RWPE2 (cell line): ENCODE results near the gene MAP4K4.
A peak's percentile ranks its signal among the peaks of the same experiment; 100 is the strongest.

Source experiments
- ATAC-seq: fragments of 200-7000 bp; cut with Tn5 transposase; 3 replicates; pipeline ENCODE4 v1.9.1; 2021; ENCODE audit warnings: low read depth
- DNase-seq: peaks from one replicate; pipeline ENCODE4 v3.0.0-alpha.2; 2020; ENCODE audit warnings: low spot score
- H3K27ac ChIP-seq: fragments of 450-650 bp; 2 replicates; pipeline ENCODE4 v1.5.1; 2017; ENCODE audit warnings: mild to moderate bottlenecking; ENCODE audit not compliant: poor library complexity, severe bottlenecking
- H3K27me3 ChIP-seq: fragments of 250-450 bp; sonication (Bioruptor Pico); 2 replicates; pipeline ENCODE4 v1.5.1; 2021; ENCODE audit warnings: mild to moderate bottlenecking, moderate library complexity; ENCODE audit not compliant: insufficient read depth, poor library complexity, severe bottlenecking
- H3K36me3 ChIP-seq: fragments of 250-450 bp; sonication (Bioruptor Pico); 2 replicates; pipeline ENCODE4 v1.5.1; 2020; ENCODE audit warnings: low read depth, mild to moderate bottlenecking, moderate library complexity
- H3K4me1 ChIP-seq: fragments of 250-450 bp; sonication (Bioruptor Pico); 2 replicates; pipeline ENCODE4 v1.5.1; 2021; ENCODE audit warnings: mild to moderate bottlenecking, moderate library complexity; ENCODE audit not compliant: insufficient read depth, poor library complexity, severe bottlenecking
- H3K4me3 ChIP-seq: fragments of 250-450 bp; sonication (Bioruptor Pico); 2 replicates; pipeline ENCODE4 v1.5.1; 2021; ENCODE audit warnings: mild to moderate bottlenecking, moderate library complexity; ENCODE audit not compliant: severe bottlenecking
- H3K9me3 ChIP-seq: fragments of 250-450 bp; sonication (Bioruptor Pico); 2 replicates; pipeline ENCODE4 v1.5.1; 2021; ENCODE audit warnings: mild to moderate bottlenecking, moderate library complexity; ENCODE audit not compliant: severe bottlenecking
- CTCF ChIP-seq: fragments of 450-650 bp; IDR thresholded peaks from one replicate; pipeline ENCODE4 v1.5.1; 2017; ENCODE audit warnings: mild to moderate bottlenecking, moderate library complexity; ENCODE audit not compliant: poor library complexity, severe bottlenecking

Gene MAP4K4

GRCh38 chr2:101818531-101819451, 121.3 kb downstream of the MAP4K4 start:
- Histone ChIP-seq H3K9me3 (no peaks in the 10 kb centered on the region), H3K27me3 (no peaks in the 10 kb centered on the region), H3K36me3 (no peaks in the 10 kb centered on the region), H3K4me3 (no peak overlapping the region), H3K4me1 (peaks cover 80% of the 10 kb centered on the region), H3K27ac (peak overlapping the region; percentile 88)
- no peak for DNase-seq
- ATAC-seq = peak; percentile 44
- TF ChIP-seq CTCF = no peak

GRCh38 chr2:101820519-101820918, 123.0 kb downstream of the MAP4K4 start:
- peak; percentile 90 for ATAC-seq
- Histone ChIP-seq H3K36me3 (peaks cover 13% of the 10 kb centered on the region), H3K4me3 (no peak overlapping the region), H3K27me3 (no peaks in the 10 kb centered on the region), H3K4me1 (peaks cover 81% of the 10 kb centered on the region), H3K27ac (peak overlapping the region; percentile 88), H3K9me3 (no peaks in the 10 kb centered on the region)
- no peak for TF ChIP-seq CTCF
- peak; percentile 87 for DNase-seq

- peak overlapping the region; percentile 88 for H3K27ac ChIP-seq
- H3K36me3 ChIP-seq = peaks cover 20% of the 10 kb centered on the region
- no peak overlapping the region for H3K4me3 ChIP-seq
- DNase-seq (no peak), ATAC-seq (no peak)
- no peaks in the 10 kb centered on the region for H3K27me3 ChIP-seq
- H3K4me1 ChIP-seq = peaks cover 81% of the 10 kb centered on the region
- no peak for TF ChIP-seq CTCF
- H3K9me3 ChIP-seq = no peaks in the 10 kb centered on the region
Observed at GRCh38 chr2:101821059-101821805, 123.7 kb downstream of the MAP4K4 start.

- no peak for ATAC-seq
- peaks cover 27% of the 10 kb centered on the region for H3K36me3 ChIP-seq
- H3K27ac ChIP-seq = peak overlapping the region; percentile 88
- no peaks in the 10 kb centered on the region for H3K9me3 ChIP-seq
- no peaks in the 10 kb centered on the region for H3K27me3 ChIP-seq
- DNase-seq = no peak
- H3K4me3 ChIP-seq = no peak overlapping the region
- peaks cover 85% of the 10 kb centered on the region for H3K4me1 ChIP-seq
- TF ChIP-seq CTCF = no peak
Observed at GRCh38 chr2:101821828-101822458, 124.4 kb downstream of the MAP4K4 start.
